GM21390 (cell line): ENCODE data around the gene AIMP2.
"Not testable (repeated sequence)": the region's sequence is repeated elsewhere in the genome, so short reads cannot be mapped to it uniquely, and the experiment has no call there.

Experiments used
- ATAC-seq: cut with Tn5 transposase; IDR thresholded peaks from one replicate; pipeline ENCODE4 v1.9.1; 2021; ENCODE audit not compliant: unreplicated experiment

Gene AIMP2

GRCh38 chr7:6026011-6026819 lies 17.1 kb downstream of the AIMP2 start:
- ATAC-seq = peak; percentile 93

GRCh38 chr7:6026820-6027311 lies 17.8 kb downstream of the AIMP2 start:
- ATAC-seq = no peak

GRCh38 chr7:6027806-6028365 lies 18.8 kb downstream of the AIMP2 start:
- ATAC-seq = no peak

DNA sequence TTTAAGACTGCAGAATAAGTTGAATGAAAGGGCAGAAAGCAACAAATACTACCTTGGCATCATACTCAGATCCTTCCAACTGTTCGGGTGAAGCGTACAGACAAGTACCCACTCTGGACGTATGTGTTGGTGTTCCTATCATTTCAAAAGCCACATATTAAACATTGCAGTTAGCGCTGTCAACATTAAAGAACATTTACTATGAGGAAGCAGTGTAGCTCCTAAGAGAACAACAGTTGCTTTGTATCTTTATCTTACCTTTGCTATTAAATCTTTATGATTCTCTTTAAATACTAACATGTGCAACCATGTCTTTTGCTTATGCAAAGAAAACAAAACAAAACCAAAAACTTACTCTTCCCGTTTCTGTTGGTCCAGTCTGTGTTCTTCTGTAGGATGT lies 19.5 kb downstream of the AIMP2 start:
- ATAC-seq = no peak

- ATAC-seq = no peak
These were observed 21.9 kb downstream of the AIMP2 start, which contains the start of gene ANKRD61 for GRCh38 chr7:6030988-6031387. ANKRD61 (plus strand) TSS chr7:6031376; CDS start chr7:6031376, 0 bp downstream.

GRCh38 chr7:6031567-6031966 lies 22.5 kb downstream of the AIMP2 start:
- no peak for ATAC-seq

DNA sequence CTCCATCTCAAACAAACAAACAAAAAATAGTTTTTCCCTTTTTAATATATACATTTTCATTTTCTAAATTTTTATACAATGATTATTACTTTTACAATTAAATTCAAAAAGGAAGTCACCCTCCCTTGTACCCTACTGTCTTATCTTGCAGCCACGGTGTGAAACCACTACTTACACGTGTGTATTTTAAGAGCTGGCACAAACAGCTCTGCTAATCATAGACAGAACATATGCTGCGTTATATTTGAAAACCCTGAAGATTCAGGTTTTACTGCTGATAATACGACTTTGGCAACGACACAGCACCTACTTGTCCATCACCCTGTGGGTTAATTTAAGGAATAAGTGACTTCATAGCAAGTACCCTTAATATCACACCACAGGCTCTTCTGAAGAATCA lies 23.1 kb downstream of the AIMP2 start:
- ATAC-seq = no peak

DNA sequence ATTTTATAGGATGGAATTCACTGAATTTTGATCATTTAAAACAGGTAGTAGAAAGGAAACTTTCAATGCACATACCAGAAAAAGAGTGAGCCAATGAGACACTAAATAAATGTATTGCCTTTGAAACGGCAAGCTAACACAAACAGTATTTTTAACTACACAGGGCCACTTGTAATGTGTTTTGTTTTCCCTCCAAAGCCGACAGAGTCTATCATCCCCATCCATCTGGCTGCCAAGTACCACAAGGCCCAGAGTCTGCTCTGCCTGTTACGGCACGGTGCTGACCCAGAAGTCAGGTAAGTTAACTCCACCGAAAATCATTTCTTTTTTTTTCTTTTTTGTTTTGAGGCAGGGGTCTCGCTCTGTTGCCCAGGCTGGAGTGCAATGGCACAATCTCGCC lies 23.6 kb downstream of the AIMP2 start:
- ATAC-seq = no peak

DNA sequence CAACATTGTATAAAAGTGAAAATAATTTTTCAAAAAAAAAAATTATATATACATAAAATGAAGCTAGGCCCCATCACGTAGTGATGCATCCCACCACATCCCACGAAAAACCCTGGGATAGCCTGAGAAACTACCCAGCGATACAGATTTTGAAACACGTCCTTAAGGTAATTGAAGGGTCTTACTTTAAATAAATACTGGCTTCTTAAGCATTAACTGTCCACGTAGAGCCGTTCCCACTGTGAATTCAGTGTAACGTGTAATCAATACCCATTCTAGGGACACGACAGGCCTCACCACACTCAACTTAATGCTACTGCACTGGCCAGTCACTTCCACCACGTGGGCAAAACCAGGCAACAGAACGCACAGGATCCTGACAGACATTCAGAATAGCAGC lies 26.1 kb downstream of the AIMP2 start:
- ATAC-seq = no peak

DNA sequence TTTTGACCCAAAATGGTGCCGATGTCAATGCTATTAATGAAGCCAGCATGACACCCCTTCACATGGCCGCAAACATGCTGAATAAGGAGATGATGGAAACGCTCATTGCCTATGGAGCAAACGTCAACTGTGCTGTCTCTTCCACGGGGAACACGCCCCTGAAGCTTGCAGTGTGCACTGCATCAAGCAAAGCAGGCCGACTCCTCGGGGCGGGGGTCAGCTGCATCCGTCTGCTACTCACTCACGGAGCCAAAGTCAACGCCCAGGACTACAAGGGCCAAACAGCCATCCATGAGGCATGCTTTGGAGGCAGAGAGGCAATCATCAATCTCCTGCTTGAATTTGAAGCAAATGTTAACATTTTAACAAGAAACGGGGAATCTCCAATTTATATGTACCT lies 26.6 kb downstream of the AIMP2 start:
- ATAC-seq = no peak

DNA sequence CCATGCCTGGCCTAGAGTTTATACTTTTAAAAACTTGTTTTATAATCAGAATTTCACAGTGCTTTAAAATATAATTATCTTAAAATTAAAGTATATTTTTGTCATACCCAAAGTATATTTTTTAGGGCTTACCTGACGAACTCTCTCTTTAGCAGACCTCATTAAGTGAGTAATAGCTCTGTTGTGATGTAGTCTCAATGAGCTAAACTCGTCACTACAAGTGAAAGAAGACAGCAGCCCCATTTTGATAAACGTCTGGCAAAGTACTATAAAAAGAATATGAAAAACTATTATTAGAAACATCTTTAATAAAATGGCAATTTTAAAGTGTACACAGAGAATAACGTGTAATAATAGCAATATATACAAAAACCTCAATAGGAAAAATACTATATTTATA lies 40.7 kb downstream of the AIMP2 start:
- no peak for ATAC-seq

GRCh38 chr7:6051185-6051584 lies 42.1 kb downstream of the AIMP2 start:
- ATAC-seq = not testable (repeated sequence)

GRCh38 chr7:6056616-6057015 lies 47.5 kb downstream of the AIMP2 start:
- ATAC-seq = no peak

DNA sequence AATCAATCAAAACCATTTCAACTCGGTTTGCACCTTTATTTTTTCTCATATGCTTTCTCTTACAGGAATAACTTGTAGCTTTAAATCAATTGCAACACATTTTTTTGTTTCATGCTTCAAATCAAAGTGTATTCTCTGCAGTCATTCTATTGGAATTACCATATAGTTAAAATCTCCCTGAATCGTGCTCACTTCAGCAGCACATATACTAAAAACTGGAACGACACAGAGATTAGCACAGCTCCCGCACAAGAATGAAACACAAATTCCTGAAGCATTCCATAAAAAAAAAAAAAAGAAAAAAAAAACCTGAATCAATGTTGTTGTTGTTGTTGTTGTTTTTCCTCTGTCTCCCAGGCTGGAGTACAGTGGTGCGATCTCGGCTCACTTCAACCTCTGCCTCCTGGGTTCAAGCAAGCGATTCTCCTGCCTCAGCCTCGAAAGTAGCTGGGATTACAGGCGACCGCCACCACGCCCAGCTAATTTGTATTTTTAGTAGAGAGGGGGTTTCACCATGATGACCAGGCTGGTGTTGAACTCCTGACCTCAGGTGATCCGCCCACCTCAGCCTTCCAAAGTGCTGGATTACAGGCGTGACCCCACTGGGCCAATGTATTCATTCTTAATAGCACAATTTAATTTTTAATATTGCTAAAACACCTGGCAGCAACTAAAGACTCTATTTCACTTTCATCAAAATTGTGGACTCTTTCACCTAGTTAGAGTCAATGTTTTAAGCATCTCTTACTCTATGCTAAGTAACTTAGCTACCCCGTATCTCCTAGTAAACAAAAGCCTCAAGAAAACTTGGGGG lies 48.5 kb downstream of the AIMP2 start:
- ATAC-seq = no peak

DNA sequence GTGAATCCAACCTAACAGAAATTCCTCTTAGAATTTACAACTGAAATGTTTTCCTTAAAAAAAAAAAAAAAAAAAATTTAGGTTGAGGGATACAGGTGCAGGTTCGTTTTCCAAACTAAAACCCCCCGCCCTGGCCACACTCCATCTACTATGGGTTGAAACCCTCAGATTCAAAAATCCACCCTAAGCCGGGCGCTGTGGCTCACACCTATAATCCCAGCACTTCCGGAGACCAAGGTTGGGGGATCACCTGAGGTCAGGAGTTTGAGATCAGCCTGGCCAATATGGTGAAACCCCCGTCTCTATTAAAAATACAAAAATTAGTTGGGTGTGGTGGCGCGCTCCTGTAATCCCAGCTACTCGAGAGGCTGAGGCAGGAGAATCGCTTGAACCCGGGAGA lies 50.9 kb downstream of the AIMP2 start:
- ATAC-seq = not testable (repeated sequence)

GRCh38 chr7:6071406-6071805 lies 62.3 kb downstream of the AIMP2 start:
- peak; percentile 70 for ATAC-seq
